ENCODE results near the gene ADCY9.

ADCY9 gene

DNA sequence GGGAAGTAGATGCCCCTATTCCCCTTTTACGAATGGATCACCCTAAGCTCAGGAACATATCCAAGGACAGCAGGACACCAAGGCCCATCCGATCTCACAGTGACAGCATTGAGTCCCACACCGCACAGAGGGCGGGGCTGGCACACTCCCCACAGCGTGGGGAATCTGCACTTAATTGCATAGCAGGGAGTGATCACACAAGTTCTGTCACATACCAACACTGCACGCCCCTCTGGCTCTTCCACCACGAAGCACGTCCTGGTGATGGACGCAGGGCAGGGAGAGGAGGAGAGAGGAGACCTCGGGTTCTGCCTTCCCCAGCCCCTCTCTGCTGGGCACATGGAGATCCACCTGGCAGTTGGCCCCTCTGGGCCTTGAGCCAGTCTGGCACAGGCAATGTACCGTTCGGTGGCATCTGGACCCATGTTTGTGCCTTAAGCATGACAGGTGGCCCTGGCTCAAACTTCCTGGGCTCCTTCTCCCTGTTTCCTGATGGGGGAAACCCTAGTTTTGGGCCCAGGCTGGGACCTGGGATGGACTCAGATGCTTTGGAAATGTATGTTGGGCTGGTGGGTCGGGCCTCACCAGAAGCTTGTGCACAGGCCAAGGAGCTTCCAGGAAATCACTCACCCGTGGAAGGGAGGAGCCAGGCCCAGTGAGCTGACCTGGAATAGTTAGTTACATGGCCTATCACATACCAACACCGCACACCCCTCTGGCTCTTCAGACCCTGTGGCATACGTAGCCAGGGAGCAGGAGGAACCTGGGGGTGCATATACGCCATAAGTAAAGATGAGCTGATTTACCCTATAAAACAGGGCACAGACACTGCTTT is 200.6 kb downstream of the ADCY9 start:
- Histone ChIP-seq H3K9me3 (ENCODE audit: insufficient read depth, low read length) (0 out of 2 replicates have a peak, but pooled peaks cover 6% of the 10 kb centered on the region), H3K79me2 (ENCODE audit: insufficient read depth, low read length) (no peaks in the 10 kb centered on the region), H2AFZ (ENCODE audit: low read depth, low read length, severe bottlenecking) (no peak overlapping the region), H3K36me3 (ENCODE audit: low read length) (no peaks in the 10 kb centered on the region), H3K27me3 (ENCODE audit: low read length) (no peaks in the 10 kb centered on the region), H3K4me3 (ENCODE audit: insufficient read depth, low read length, poor library complexity, severe bottlenecking) (no peak overlapping the region), H3K4me2 (ENCODE audit: low read depth, low read length, poor library complexity, severe bottlenecking) (no peak overlapping the region), H3F3A (ENCODE audit: insufficient read depth) (no peaks in the 10 kb centered on the region), H4K20me1 (ENCODE audit: low read depth, low read length) (no peaks in the 10 kb centered on the region), H3K27ac (ENCODE audit: low read depth, low read length) (no peak overlapping the region), H3K9me2 (replicated peaks; ENCODE audit: insufficient read depth, low read length) (no peaks in the 10 kb centered on the region), H3K9ac (ENCODE audit: low read length) (no peak overlapping the region)
- no peak for TF ChIP-seq CTCF (IDR thresholded peaks at IDR 0.05; ENCODE audit: insufficient read depth, low read length, poor library complexity, severe bottlenecking)
- no peak for TF ChIP-seq EZH2phosphoT487 (conservative IDR thresholded peaks at IDR 0.05; ENCODE audit: low read length)

- no peak overlapping the region for H3K4me3 ChIP-seq (ENCODE audit: insufficient read depth, low read length, poor library complexity, severe bottlenecking)
- H3F3A ChIP-seq (ENCODE audit: insufficient read depth): no peaks in the 10 kb centered on the region
- H3K9me3 ChIP-seq (ENCODE audit: insufficient read depth, low read length): no peaks in the 10 kb centered on the region
- no peaks in the 10 kb centered on the region for H3K27me3 ChIP-seq (ENCODE audit: low read length)
- H3K36me3 ChIP-seq (ENCODE audit: low read length): no peaks in the 10 kb centered on the region
- H2AFZ ChIP-seq (ENCODE audit: low read depth, low read length, severe bottlenecking): no peak overlapping the region
- H3K9ac ChIP-seq (ENCODE audit: low read length): no peak overlapping the region
- H3K79me2 ChIP-seq (ENCODE audit: insufficient read depth, low read length): no peaks in the 10 kb centered on the region
- no peak overlapping the region for H3K27ac ChIP-seq (ENCODE audit: low read depth, low read length)
- no peaks in the 10 kb centered on the region for H3K9me2 ChIP-seq (replicated peaks; ENCODE audit: insufficient read depth, low read length)
- no peak overlapping the region for H3K4me2 ChIP-seq (ENCODE audit: low read depth, low read length, poor library complexity, severe bottlenecking)
- H4K20me1 ChIP-seq (ENCODE audit: low read depth, low read length): no peaks in the 10 kb centered on the region
- no peak for TF ChIP-seq EZH2phosphoT487 (conservative IDR thresholded peaks at IDR 0.05; ENCODE audit: low read length)
- TF ChIP-seq CTCF (IDR thresholded peaks at IDR 0.05; ENCODE audit: insufficient read depth, low read length, poor library complexity, severe bottlenecking): no peak
These were observed 203.3 kb downstream of the ADCY9 start for GRCh38 chr16:3912897-3913296.

Data from SU-DHL-6 (cell line).